ENCODE data around the gene TENT5C.

DNA sequence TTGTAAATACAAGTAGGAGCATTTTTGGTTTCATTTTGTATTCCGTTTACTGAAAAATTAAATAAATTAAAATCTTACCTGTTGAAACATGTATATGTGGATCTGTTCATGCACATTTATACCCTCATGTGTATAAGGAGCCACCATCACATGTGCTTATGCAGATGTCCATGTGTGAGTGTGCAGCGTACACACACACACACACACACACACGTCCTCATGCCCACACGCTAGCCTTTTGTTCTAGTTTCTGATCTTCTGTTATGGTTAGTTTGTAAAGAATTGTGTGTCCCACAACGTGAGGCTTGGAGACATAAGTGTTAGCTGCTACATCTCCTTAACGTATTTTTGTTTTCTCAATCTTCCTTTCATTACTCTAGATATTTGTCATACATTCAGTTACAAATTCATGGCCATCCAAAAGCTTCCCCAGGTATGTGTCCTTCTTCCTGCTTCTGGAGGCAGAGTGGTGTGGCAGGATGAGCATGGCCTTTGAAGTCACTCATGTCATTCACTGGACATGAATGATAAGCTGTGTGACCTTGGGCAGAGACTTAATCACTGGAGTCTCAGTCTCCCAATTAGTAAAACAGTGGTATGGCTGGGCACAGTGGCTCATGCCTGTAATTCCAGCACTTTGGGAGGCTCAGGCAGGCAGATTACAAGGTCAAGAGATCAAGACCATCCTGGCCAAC lies 54.6 kb downstream of the TENT5C start:
- TF ChIP-seq, protein P1, sequence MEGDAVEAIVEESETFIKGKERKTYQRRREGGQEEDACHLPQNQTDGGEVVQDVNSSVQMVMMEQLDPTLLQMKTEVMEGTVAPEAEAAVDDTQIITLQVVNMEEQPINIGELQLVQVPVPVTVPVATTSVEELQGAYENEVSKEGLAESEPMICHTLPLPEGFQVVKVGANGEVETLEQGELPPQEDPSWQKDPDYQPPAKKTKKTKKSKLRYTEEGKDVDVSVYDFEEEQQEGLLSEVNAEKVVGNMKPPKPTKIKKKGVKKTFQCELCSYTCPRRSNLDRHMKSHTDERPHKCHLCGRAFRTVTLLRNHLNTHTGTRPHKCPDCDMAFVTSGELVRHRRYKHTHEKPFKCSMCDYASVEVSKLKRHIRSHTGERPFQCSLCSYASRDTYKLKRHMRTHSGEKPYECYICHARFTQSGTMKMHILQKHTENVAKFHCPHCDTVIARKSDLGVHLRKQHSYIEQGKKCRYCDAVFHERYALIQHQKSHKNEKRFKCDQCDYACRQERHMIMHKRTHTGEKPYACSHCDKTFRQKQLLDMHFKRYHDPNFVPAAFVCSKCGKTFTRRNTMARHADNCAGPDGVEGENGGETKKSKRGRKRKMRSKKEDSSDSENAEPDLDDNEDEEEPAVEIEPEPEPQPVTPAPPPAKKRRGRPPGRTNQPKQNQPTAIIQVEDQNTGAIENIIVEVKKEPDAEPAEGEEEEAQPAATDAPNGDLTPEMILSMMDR (IDR thresholded peaks at IDR 0.05), result no peak
- no peak for TF ChIP-seq POLR2A (IDR thresholded peaks at IDR 0.05)
